SHP77 (cell line): Measurements from ENCODE around the gene UBFD1.
"Not testable (repeated sequence)": the region's sequence is repeated elsewhere in the genome, so short reads cannot be mapped to it uniquely, and the experiment has no call there.

Source experiments
- DNase-seq, 2 experiments: peaks; one replicate each; lab custom pipeline; 2025; lab: John Stamatoyannopoulos, UW

UBFD1 gene

GRCh38 chr16:23609929-23610328, 52.4 kb downstream of the UBFD1 start:
- DNase-seq, result no peak

GRCh38 chr16:23610905-23611304, 53.4 kb downstream of the UBFD1 start:
- DNase-seq, result not testable (repeated sequence)

GRCh38 chr16:23611936-23612335, 54.4 kb downstream of the UBFD1 start:
- no peak for DNase-seq

- no peak for DNase-seq
Measured at GRCh38 chr16:23615805-23616204, 58.3 kb downstream of the UBFD1 start.
